ENCODE results near the gene GRIK2. TPM values are rescaled to one million over a fixed set of nuclear protein-coding genes. Genes with fewer than 3 reads are reported as not detected.

GRIK2 gene
- total RNA-seq, 1 experiment from 2014 or later = 0.29 TPM

GRCh38 chr6:101585501-101585900 lies 192.0 kb downstream of the GRIK2 start:
- Mint-ChIP-seq H3K4me3 (ENCODE audit: unreplicated experiment) (no peak overlapping the region), H3K27ac (ENCODE audit: unreplicated experiment) (no peak overlapping the region), H3K4me1 (ENCODE audit: low read depth, unreplicated experiment) (peaks cover 6% of the 10 kb centered on the region), H3K9me3 (ENCODE audit: unreplicated experiment) (peaks cover 3% of the 10 kb centered on the region), H3K36me3 (ENCODE audit: insufficient read depth, unreplicated experiment) (no peaks in the 10 kb centered on the region), H3K27me3 (ENCODE audit: insufficient read depth, unreplicated experiment) (peaks cover 3% of the 10 kb centered on the region)
- no peak for DNase-seq
- ChIA-PET CTCF (no interaction called here), POLR2A (no interaction called here)
- TF ChIP-seq, protein P1, sequence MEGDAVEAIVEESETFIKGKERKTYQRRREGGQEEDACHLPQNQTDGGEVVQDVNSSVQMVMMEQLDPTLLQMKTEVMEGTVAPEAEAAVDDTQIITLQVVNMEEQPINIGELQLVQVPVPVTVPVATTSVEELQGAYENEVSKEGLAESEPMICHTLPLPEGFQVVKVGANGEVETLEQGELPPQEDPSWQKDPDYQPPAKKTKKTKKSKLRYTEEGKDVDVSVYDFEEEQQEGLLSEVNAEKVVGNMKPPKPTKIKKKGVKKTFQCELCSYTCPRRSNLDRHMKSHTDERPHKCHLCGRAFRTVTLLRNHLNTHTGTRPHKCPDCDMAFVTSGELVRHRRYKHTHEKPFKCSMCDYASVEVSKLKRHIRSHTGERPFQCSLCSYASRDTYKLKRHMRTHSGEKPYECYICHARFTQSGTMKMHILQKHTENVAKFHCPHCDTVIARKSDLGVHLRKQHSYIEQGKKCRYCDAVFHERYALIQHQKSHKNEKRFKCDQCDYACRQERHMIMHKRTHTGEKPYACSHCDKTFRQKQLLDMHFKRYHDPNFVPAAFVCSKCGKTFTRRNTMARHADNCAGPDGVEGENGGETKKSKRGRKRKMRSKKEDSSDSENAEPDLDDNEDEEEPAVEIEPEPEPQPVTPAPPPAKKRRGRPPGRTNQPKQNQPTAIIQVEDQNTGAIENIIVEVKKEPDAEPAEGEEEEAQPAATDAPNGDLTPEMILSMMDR (IDR thresholded peaks at IDR 0.05; ENCODE audit: insufficient read depth in 1 of 2, low read depth in 1 of 2, low read length in 1 of 2, severe bottlenecking in 1 of 2, unreplicated experiment in 1 of 2) = no peak
- Histone ChIP-seq H3K27me3 (replicated peaks; ENCODE audit: control insufficient read depth, insufficient read depth, low read length) (no peaks in the 10 kb centered on the region), H3K36me3 (ENCODE audit: control insufficient read depth, insufficient read depth, low read length) (no peaks in the 10 kb centered on the region), H3K9me3 (no peaks in the 10 kb centered on the region), H3K4me3 (ENCODE audit: low read depth, low read length) (no peak overlapping the region), H3K4me1 (no peaks in the 10 kb centered on the region)
- intact Hi-C loops (cut with micrococcal nuclease; ENCODE audit: unreplicated experiment) = no loop called here
- no TSS peak for BruUV-seq (replicated peaks)

GRCh38 chr6:101588343-101588742 lies 194.8 kb downstream of the GRIK2 start:
- Histone ChIP-seq H3K4me1 (no peaks in the 10 kb centered on the region), H3K9me3 (no peaks in the 10 kb centered on the region), H3K4me3 (ENCODE audit: low read depth, low read length) (no peak overlapping the region), H3K36me3 (ENCODE audit: control insufficient read depth, insufficient read depth, low read length) (no peaks in the 10 kb centered on the region), H3K27me3 (replicated peaks; ENCODE audit: control insufficient read depth, insufficient read depth, low read length) (no peaks in the 10 kb centered on the region)
- no TSS peak for BruUV-seq (replicated peaks)
- Mint-ChIP-seq H3K36me3 (ENCODE audit: insufficient read depth, unreplicated experiment) (no peaks in the 10 kb centered on the region), H3K4me1 (ENCODE audit: low read depth, unreplicated experiment) (peaks cover 6% of the 10 kb centered on the region), H3K9me3 (ENCODE audit: unreplicated experiment) (no peaks in the 10 kb centered on the region), H3K27me3 (ENCODE audit: insufficient read depth, unreplicated experiment) (peaks cover 6% of the 10 kb centered on the region), H3K4me3 (ENCODE audit: unreplicated experiment) (no peak overlapping the region), H3K27ac (ENCODE audit: unreplicated experiment) (no peak overlapping the region)
- intact Hi-C loops (cut with micrococcal nuclease; ENCODE audit: unreplicated experiment) = no loop called here
- CTCF ChIA-PET = no interaction called here
- DNase-seq = no peak
- TF ChIP-seq, protein P1 (IDR thresholded peaks at IDR 0.05; ENCODE audit: insufficient read depth in 1 of 2, low read depth in 1 of 2, low read length in 1 of 2, severe bottlenecking in 1 of 2, unreplicated experiment in 1 of 2) = no peak
- POLR2A ChIA-PET = no interaction called here

DNA sequence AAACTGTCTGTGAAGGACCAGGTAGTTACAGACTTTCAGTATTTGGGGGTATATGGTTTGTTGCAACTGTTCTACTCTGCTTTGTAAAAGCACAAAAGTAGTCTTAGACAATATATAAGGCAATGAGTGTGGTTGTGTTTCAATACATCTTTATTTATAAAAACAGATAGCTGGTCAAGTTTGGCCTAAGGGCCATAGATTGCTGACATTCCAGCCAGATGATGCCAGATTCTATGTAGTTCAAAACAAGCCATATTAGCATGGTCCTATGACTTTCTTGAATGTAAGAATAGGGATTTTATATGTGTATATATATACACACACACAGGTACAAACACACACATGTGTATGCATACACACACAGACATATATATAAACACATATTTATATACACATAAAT lies 201.8 kb downstream of the GRIK2 start:
- Mint-ChIP-seq H3K4me3 (ENCODE audit: unreplicated experiment) (no peak overlapping the region), H3K4me1 (ENCODE audit: low read depth, unreplicated experiment) (no peaks in the 10 kb centered on the region), H3K27me3 (ENCODE audit: insufficient read depth, unreplicated experiment) (peaks cover 3% of the 10 kb centered on the region), H3K27ac (ENCODE audit: unreplicated experiment) (no peak overlapping the region), H3K9me3 (ENCODE audit: unreplicated experiment) (no peaks in the 10 kb centered on the region), H3K36me3 (ENCODE audit: insufficient read depth, unreplicated experiment) (no peaks in the 10 kb centered on the region)
- no peak overlapping the region for H3K4me3 ChIP-seq (ENCODE audit: low read depth, low read length)
- BruUV-seq (replicated peaks) = no TSS peak
- POLR2A ChIA-PET = no interaction called here
- DNase-seq = no peak
- no peaks in the 10 kb centered on the region for H3K9me3 ChIP-seq
- H3K27me3 ChIP-seq (replicated peaks; ENCODE audit: control insufficient read depth, insufficient read depth, low read length) = no peaks in the 10 kb centered on the region
- CTCF ChIA-PET = no interaction called here
- no peaks in the 10 kb centered on the region for H3K36me3 ChIP-seq (ENCODE audit: control insufficient read depth, insufficient read depth, low read length)
- TF ChIP-seq, protein P1 (IDR thresholded peaks at IDR 0.05; ENCODE audit: insufficient read depth in 1 of 2, low read depth in 1 of 2, low read length in 1 of 2, severe bottlenecking in 1 of 2, unreplicated experiment in 1 of 2) = no peak
- no peaks in the 10 kb centered on the region for H3K4me1 ChIP-seq
- intact Hi-C loops (cut with micrococcal nuclease; ENCODE audit: unreplicated experiment) = no loop called here
